ENCODE data around the gene PPM1A.

Gene PPM1A

GRCh38 chr14:60323199-60323896, 74.3 kb downstream of the PPM1A start:
- DNase-seq, result no peak

DNA sequence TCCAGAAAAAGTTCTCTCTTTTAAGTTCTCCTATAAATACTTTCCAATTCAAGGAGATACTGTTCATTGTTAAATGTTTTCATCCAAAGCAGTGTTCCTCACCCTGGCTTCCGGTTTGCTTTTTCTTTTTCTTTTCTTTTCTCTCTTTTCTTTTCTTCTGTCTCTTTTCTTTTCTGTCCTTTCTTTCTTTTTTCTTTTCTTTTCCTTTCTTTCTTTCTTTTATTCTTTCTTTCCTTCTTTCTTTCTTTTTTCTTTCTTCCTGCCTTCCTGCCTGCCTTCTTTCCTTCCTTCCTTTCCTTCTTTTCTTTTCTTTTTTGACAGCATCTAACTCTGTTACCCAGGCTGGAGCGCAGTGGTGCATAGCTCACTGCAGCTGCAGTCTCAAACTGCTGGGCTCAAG, 75.8 kb downstream of the PPM1A start:
- DNase-seq, result no peak

- DNase-seq, result no peak
Observed at GRCh38 chr14:60326274-60326673, 77.3 kb downstream of the PPM1A start.

GRCh38 chr14:60327447-60328331, 78.7 kb downstream of the PPM1A start:
- DNase-seq, result peak; percentile 66

DNA sequence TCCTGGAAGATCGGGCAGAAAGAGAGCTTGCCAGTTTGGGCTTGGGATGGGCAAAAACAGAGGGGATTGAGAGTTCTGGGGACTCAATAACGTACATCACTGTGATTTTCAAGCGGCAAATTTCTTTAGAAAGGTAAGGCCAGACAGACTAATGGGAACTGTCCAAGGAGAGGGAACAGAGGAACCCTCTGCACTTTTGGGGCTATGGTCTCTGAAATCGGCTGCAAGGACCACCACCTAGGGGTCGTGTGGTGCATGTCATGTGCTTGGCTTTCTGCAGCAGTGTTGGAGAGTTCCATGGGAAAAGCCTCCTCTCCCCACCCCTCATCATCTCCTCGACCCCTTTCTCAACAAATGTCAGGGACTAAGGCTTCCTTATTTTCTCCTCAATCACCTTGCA, 79.6 kb downstream of the PPM1A start:
- DNase-seq, result peak; percentile 23

- no peak for DNase-seq
Observed at GRCh38 chr14:60329274-60329673, 80.3 kb downstream of the PPM1A start.

- DNase-seq, result peak; percentile 91
Observed at GRCh38 chr14:60331201-60332045, 82.4 kb downstream of the PPM1A start.

- no peak for DNase-seq
Observed at GRCh38 chr14:60332046-60332399, 83.0 kb downstream of the PPM1A start.

DNA sequence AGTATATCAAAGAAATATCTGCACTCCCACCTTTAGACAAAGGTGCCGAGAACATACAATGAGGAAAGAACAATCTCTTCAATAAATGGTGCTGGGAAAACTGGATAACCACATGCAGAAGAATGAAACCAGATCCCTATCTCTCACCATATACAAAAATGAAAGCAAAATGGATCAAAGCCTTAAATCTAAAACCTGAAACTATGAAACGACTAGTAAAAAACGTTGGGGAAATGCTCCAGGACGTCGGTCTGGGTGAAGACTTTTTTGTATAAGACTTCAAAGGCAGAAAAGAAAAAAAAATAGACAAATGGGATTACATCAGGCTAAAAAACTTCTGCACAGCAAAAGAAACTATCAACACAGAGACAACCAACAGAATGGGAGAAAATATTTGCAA, 83.8 kb downstream of the PPM1A start:
- DNase-seq, result no peak

- no peak for DNase-seq
Observed at GRCh38 chr14:60339571-60339970, 90.5 kb downstream of the PPM1A start.

DNA sequence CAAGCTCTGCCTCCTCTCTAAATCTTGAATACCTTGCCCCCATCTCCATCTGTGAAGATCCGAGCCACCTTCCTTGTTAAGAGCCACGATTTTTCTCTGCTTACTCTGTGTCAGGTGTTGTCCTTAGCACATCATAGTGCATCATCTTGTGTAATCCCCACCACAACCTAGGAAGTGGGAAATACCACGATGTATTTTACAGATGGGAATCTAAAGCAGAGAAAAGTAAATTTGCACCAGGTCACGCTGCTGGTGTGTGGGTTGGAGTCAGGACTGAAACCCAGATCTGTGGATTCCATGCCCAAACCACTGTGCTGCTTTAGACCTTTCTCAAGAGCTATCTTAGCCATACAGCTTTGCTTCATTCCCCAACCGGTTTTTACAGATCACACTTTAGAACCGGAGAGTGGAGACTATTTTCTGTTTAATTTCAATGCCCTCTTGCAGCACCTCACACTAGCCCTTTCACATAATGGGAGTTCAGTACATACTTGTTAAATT, 94.6 kb downstream of the PPM1A start:
- peak; percentile 23 for DNase-seq

DNA sequence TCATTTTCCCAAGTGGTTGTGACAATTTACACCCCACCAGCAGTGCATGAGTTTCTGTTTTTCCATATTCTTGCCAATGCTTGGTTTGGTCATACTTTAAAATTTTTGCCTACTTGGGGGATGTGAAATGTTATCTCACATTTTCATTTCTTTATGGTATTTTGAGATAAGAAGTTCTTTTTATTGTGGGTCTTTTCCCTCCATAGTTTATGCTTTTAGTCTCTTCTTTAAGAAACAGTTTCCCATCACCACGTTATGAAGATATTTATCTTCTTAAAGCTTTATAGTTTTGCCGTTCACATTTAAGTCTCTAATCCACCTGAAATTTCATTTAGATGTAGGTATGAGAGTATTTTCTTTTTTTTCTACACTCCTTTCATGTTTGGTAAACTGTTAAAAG, 95.7 kb downstream of the PPM1A start:
- peak; percentile 42 for DNase-seq

DNA sequence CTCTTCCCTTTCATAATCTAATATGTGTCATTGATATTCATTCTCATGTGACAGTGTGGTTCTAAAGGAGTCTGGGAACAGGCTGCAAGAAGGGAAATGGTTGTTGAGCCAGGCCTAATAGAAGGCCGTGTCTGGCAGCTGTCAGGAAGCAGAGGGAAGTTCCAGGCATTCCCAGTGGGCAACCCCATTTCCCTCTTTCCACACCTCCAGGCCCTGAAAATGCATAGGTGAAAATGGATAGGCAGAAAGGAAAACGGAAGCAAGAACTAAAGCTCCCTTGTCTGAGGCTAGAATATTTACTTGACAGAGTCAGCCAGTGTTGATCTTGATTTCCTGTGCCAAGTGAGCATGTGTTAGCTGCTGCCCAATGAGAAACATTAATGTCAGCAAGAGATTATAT, 97.7 kb downstream of the PPM1A start:
- DNase-seq, result no peak

GRCh38 chr14:60348211-60348610, 99.2 kb downstream of the PPM1A start:
- no peak for DNase-seq

Data from hematopoietic multipotent progenitor cell treated with erythropoietin and hydrocortisone succinate and interleukin-3 and kit ligand, for 4 days (in vitro differentiated cells).